Activated naive CD8-positive, alpha-beta T cell (primary cell): ENCODE data around the gene FCMR.
A peak's percentile ranks its signal among the peaks of the same experiment; 100 is the strongest.

ENCODE experiments used
- H3K27ac Mint-ChIP-seq: one replicate; pipeline ENCODE4 v1.8.0; 2021; ENCODE audit warnings: mixed read lengths
- H3K27me3 Mint-ChIP-seq: one replicate; pipeline ENCODE4 v1.8.0; 2021; ENCODE audit warnings: mixed read lengths
- H3K36me3 Mint-ChIP-seq: one replicate; pipeline ENCODE4 v1.8.0; 2021; ENCODE audit warnings: mixed read lengths
- H3K4me1 Mint-ChIP-seq: one replicate; pipeline ENCODE4 v1.8.0; 2021; ENCODE audit warnings: low read depth, mixed read lengths
- H3K4me3 Mint-ChIP-seq: one replicate; pipeline ENCODE4 v1.8.0; 2021; ENCODE audit warnings: mild to moderate bottlenecking, mixed read lengths
- H3K9me3 Mint-ChIP-seq: one replicate; pipeline ENCODE4 v1.8.0; 2021; ENCODE audit warnings: low read depth, mixed read lengths

The FCMR gene

GRCh38 chr1:206890125-206891060 is 31.3 kb downstream of the FCMR start:
- peak overlapping the region; percentile 67 for H3K27ac Mint-ChIP-seq
- H3K27me3 Mint-ChIP-seq: no peaks in the 10 kb centered on the region
- H3K9me3 Mint-ChIP-seq: no peaks in the 10 kb centered on the region
- H3K4me1 Mint-ChIP-seq: peaks cover 43% of the 10 kb centered on the region
- peaks cover 6% of the 10 kb centered on the region for H3K36me3 Mint-ChIP-seq
- H3K4me3 Mint-ChIP-seq: peak overlapping the region; percentile 12

DNA sequence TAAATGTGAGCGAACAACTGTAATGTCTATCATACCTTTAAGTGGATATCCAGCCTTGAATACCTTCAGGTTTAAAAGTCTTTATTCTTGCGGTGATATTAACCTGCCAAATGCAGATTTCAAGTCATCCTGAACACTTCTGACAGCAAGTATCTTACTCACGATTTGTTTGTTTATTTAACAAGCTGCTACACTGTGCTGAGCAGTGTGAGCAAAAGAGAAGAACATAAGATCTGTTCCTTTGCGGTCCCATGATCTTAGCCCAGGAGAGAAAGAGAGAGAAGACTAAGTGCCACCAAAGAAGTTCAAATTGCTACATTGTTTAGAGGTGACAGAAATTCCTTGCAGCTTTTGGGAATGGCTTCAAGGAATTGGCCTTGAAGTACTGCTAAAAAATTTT is 34.0 kb downstream of the FCMR start:
- H3K36me3 Mint-ChIP-seq: peaks cover 7% of the 10 kb centered on the region
- no peak overlapping the region for H3K4me3 Mint-ChIP-seq
- H3K27ac Mint-ChIP-seq: no peak overlapping the region
- H3K9me3 Mint-ChIP-seq: no peaks in the 10 kb centered on the region
- no peaks in the 10 kb centered on the region for H3K27me3 Mint-ChIP-seq
- H3K4me1 Mint-ChIP-seq: peaks cover 28% of the 10 kb centered on the region

- H3K27ac Mint-ChIP-seq: no peak overlapping the region
- H3K4me3 Mint-ChIP-seq: no peak overlapping the region
Observed at GRCh38 chr1:206886831-206887230, 34.9 kb downstream of the FCMR start.

DNA sequence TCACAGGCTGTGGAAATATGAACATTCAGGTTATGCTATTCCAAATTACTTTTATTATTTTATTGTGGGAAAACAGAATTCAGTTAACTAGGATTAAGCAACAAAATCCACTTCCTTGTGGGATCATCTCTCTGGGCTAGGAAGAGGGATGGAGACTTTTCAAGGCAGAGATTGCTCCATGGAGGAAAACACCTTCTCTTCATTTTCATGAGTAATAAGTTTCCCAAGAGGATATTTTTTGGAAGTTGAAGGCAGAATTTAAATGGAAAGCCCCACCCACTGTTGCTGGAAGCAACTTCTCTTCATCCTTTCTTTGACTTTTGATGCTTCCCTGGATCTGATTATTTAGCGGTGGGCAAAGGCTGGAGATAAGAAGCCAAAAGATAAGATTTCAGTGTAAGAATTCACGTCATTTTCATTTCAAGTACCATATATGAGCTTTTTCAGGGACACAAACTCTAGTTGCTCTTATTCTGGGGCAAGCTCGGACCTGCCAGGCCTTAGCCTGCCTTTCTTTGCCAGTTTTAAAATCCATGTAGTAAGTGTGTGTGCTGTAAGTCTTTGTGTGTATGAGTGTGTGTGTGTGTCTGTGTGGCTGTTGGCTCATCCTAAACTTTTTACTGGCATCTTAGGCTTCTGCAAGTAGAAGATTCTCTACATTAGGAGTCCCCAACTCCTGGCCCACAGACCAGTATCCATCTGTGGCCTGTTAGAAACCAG is 36.2 kb downstream of the FCMR start:
- no peak overlapping the region for H3K27ac Mint-ChIP-seq
- H3K4me3 Mint-ChIP-seq: no peak overlapping the region
- no peaks in the 10 kb centered on the region for H3K9me3 Mint-ChIP-seq
- peaks cover 7% of the 10 kb centered on the region for H3K36me3 Mint-ChIP-seq
- H3K27me3 Mint-ChIP-seq: no peaks in the 10 kb centered on the region
- peaks cover 13% of the 10 kb centered on the region for H3K4me1 Mint-ChIP-seq

More at GRCh38 chr1:206886831-206887230, 34.9 kb downstream of the FCMR start:
- Mint-ChIP-seq H3K36me3 (peaks cover 7% of the 10 kb centered on the region), H3K4me1 (peaks cover 25% of the 10 kb centered on the region), H3K27me3 (no peaks in the 10 kb centered on the region), H3K9me3 (no peaks in the 10 kb centered on the region)

- Mint-ChIP-seq H3K4me3 (no peak overlapping the region), H3K36me3 (peaks cover 13% of the 10 kb centered on the region), H3K27me3 (no peaks in the 10 kb centered on the region), H3K27ac (no peak overlapping the region), H3K9me3 (peaks cover 9% of the 10 kb centered on the region), H3K4me1 (peaks cover 2% of the 10 kb centered on the region)
Observed at GRCh38 chr1:206883876-206884275, 37.9 kb downstream of the FCMR start.

DNA sequence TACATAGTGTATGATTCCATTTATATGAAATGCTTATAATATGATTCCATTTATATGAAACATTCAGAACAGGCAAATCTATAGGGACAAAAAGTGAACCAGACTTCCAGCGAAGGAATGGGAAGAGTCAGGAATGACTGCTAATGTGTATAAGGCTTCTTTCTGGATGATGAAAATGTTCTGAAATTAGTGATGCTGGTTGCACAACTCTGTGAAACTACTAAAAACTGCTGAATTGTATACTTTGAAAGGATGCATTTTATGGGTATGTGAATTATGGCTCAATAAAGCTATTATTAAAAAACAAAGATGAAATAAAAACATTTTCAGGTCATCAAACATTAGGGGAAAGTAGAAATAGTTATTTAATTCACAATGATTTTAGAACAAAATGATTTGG is 38.6 kb downstream of the FCMR start:
- Mint-ChIP-seq H3K27ac (no peak overlapping the region), H3K9me3 (peaks cover 13% of the 10 kb centered on the region), H3K27me3 (no peaks in the 10 kb centered on the region), H3K4me1 (peaks cover under 1% of the 10 kb centered on the region), H3K4me3 (no peak overlapping the region), H3K36me3 (peaks cover 17% of the 10 kb centered on the region)

DNA sequence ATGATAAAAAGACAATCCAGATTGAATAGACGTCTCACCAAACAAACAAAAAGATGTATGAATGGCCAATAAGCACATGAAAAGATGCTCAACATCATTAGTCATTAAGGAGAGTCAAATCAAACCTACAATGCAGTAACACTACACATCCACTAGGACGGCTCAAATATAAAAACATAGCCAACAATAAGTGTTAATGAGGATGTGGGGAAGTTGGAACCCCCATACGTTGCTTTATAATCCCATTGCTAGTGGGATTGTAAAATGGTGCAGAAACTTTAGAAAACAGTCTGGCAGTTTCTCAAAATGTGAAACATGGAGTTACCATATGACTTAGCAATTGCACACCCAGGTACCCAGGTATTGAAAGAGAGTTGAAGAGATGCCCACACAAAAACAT is 39.2 kb downstream of the FCMR start:
- H3K4me3 Mint-ChIP-seq: no peak overlapping the region
- H3K4me1 Mint-ChIP-seq: no peaks in the 10 kb centered on the region
- H3K9me3 Mint-ChIP-seq: peaks cover 13% of the 10 kb centered on the region
- no peak overlapping the region for H3K27ac Mint-ChIP-seq
- peaks cover 21% of the 10 kb centered on the region for H3K36me3 Mint-ChIP-seq
- H3K27me3 Mint-ChIP-seq: no peaks in the 10 kb centered on the region

- peaks cover 27% of the 10 kb centered on the region for H3K36me3 Mint-ChIP-seq
Observed at GRCh38 chr1:206880314-206880713, 41.4 kb downstream of the FCMR start.

DNA sequence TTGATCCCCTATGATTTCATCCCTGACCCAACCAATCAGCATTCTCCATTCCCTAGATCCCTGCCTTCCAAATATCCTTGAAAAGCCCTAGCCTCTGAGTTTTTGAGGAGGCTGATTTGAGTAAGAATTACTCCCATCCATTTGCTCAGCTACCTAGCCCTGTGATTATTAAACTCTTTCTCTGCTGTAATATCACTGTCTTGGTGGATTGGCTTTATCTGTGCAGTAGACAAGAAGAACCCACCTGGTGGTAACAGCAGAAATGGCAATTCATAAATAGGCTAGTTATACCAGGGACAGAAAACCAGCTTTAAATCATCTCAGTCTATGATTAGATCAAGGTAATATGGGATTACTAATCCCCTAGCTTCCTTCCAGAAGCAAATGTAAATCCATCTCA is 43.3 kb downstream of the FCMR start:
- H3K4me1 Mint-ChIP-seq: no peaks in the 10 kb centered on the region
- no peaks in the 10 kb centered on the region for H3K27me3 Mint-ChIP-seq
- peaks cover 13% of the 10 kb centered on the region for H3K9me3 Mint-ChIP-seq
- no peak overlapping the region for H3K4me3 Mint-ChIP-seq
- H3K36me3 Mint-ChIP-seq: peaks cover 30% of the 10 kb centered on the region
- no peak overlapping the region for H3K27ac Mint-ChIP-seq

More at GRCh38 chr1:206880314-206880713, 41.4 kb downstream of the FCMR start:
- peaks cover 13% of the 10 kb centered on the region for H3K9me3 Mint-ChIP-seq
- no peak overlapping the region for H3K4me3 Mint-ChIP-seq
- H3K4me1 Mint-ChIP-seq: no peaks in the 10 kb centered on the region
- H3K27ac Mint-ChIP-seq: no peak overlapping the region
- no peaks in the 10 kb centered on the region for H3K27me3 Mint-ChIP-seq

DNA sequence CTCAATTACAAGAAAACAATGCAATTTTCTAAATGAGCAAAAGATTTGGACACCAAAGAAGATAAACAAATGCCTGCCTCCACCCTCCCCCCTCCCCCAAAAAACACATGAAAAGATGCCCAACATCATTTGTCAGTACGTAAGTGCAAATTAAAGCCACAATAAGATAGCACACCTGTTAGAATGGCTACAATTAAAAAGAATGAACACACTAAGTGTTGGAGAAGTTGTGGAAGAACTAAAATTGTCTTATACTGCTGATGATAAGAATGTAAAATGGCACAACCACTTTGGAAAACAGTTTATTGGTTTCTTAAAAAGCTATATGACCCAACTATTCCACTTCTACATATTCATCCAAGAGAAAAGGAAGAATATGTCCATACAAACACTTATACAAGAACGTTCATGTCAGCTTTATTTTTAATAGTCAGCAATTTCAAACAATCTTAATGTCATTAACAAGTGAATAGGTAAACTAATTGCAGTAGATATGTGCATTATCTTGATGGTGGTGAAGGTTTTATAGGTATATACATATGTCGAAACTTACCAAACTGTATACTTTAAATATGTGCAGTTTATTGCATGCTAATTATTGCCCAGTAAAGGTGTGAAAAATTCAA is 45.9 kb downstream of the FCMR start:
- Mint-ChIP-seq H3K4me3 (no peak overlapping the region), H3K36me3 (peaks cover 41% of the 10 kb centered on the region), H3K27ac (no peak overlapping the region), H3K9me3 (peaks cover 13% of the 10 kb centered on the region), H3K27me3 (no peaks in the 10 kb centered on the region), H3K4me1 (no peaks in the 10 kb centered on the region)

GRCh38 chr1:206873603-206874188 is 48.0 kb downstream of the FCMR start:
- Mint-ChIP-seq H3K9me3 (peaks cover 4% of the 10 kb centered on the region), H3K36me3 (peaks cover 39% of the 10 kb centered on the region), H3K4me3 (no peak overlapping the region), H3K4me1 (peaks cover 2% of the 10 kb centered on the region), H3K27me3 (no peaks in the 10 kb centered on the region), H3K27ac (no peak overlapping the region)

GRCh38 chr1:206872139-206872538 is 49.6 kb downstream of the FCMR start:
- Mint-ChIP-seq H3K36me3 (peaks cover 27% of the 10 kb centered on the region), H3K4me1 (peaks cover 2% of the 10 kb centered on the region), H3K4me3 (no peak overlapping the region), H3K9me3 (no peaks in the 10 kb centered on the region), H3K27me3 (no peaks in the 10 kb centered on the region), H3K27ac (no peak overlapping the region)

DNA sequence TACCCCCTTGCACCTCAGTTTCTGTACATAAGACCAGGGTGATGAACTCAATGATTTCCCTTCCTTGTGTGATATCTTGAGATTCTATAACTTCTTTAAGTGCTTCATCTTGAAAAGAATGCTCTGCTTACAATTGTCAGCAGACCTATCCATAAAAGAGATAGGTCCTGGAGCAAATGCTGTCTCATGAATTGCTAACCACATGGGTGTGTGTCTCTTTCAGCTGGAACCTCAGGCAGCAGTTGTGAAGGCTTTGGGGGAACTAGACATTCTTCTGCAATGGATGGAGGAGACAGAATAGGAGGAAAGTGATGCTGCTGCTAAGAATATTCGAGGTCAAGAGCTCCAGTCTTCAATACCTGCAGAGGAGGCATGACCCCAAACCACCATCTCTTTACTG is 53.5 kb downstream of the FCMR start:
- no peaks in the 10 kb centered on the region for H3K9me3 Mint-ChIP-seq
- peaks cover 14% of the 10 kb centered on the region for H3K36me3 Mint-ChIP-seq
- H3K4me3 Mint-ChIP-seq: no peak overlapping the region
- peaks cover 16% of the 10 kb centered on the region for H3K4me1 Mint-ChIP-seq
- no peaks in the 10 kb centered on the region for H3K27me3 Mint-ChIP-seq
- no peak overlapping the region for H3K27ac Mint-ChIP-seq

GRCh38 chr1:206867716-206868115 is 54.0 kb downstream of the FCMR start:
- peaks cover 12% of the 10 kb centered on the region for H3K36me3 Mint-ChIP-seq
- no peak overlapping the region for H3K27ac Mint-ChIP-seq
- H3K9me3 Mint-ChIP-seq: no peaks in the 10 kb centered on the region
- H3K4me1 Mint-ChIP-seq: peaks cover 16% of the 10 kb centered on the region
- H3K4me3 Mint-ChIP-seq: no peak overlapping the region
- no peaks in the 10 kb centered on the region for H3K27me3 Mint-ChIP-seq

DNA sequence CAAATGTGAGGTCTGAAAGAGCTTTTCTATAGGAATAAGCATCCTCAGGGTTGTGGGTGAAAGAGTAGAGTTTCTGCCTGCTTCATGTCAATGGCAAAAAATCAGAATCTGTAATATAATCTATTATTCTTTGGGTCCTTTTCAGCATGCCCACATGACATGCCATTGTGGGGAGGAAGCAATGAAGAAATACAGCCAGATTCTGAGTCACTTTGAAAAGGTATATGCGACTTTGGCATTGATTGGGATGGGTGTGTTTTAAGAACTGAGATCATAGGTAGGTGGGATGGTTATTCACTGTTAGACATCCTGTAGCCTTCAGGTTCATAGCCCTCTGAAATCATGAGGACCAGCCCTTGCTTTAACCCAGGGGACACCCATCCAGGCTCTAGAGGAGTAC is 54.5 kb downstream of the FCMR start:
- H3K36me3 Mint-ChIP-seq: peaks cover 12% of the 10 kb centered on the region
- no peaks in the 10 kb centered on the region for H3K27me3 Mint-ChIP-seq
- H3K4me1 Mint-ChIP-seq: peaks cover 16% of the 10 kb centered on the region
- no peak overlapping the region for H3K27ac Mint-ChIP-seq
- no peak overlapping the region for H3K4me3 Mint-ChIP-seq
- H3K9me3 Mint-ChIP-seq: no peaks in the 10 kb centered on the region
